H1 (cell line): ENCODE results near the gene MAGI2. TPM values are rescaled to one million over a fixed set of nuclear protein-coding genes. Genes with fewer than 3 reads are reported as not detected.

Experiments
- CTCF ChIA-PET: fragments of 300-600 bp; sonication (Branson Sonifier 250); formaldehyde crosslinking; loops from one replicate; lab custom pipeline; 2021; ENCODE audit not compliant: partially characterized antibody; lab: Charles Lee
- POLR2A ChIA-PET: fragments of 300-600 bp; sonication (Branson Sonifier 250); formaldehyde crosslinking; loops from one replicate; lab custom pipeline; 2021; ENCODE audit warnings: inconsistent platforms; ENCODE audit not compliant: partially characterized antibody; lab: Charles Lee
- DNase-seq, 2 experiments: peaks; one replicate each; pipeline versions ENCODE4 v3.0.0 to v3.0.0-alpha.2; 2010 to 2022; ENCODE audit warnings: low spot score in 2 of 2, low read depth in 1 of 2, mixed read lengths in 1 of 2
- FAIRE-seq: peaks from 2 replicates; lab custom pipeline; 2011; peaks lifted over from hg19 to GRCh38; lab: Jason Lieb, UNC
- H2AFZ ChIP-seq: 2 replicates; pipeline ENCODE4 v1.8.1; 2012; ENCODE audit warnings: low read length, inconsistent platforms
- H2AK5ac ChIP-seq: 2 replicates; pipeline ENCODE4 v1.6.1; 2013; ENCODE audit warnings: low read depth, low read length
- H2BK120ac ChIP-seq: replicated peaks from 2 replicates; pipeline ENCODE3; 2013; ENCODE audit warnings: low read depth, low read length, inconsistent platforms
- H2BK12ac ChIP-seq: 2 replicates; pipeline ENCODE4 v1.6.1; 2013; ENCODE audit warnings: low read depth, low read length
- H2BK15ac ChIP-seq: 2 replicates; pipeline ENCODE4 v1.6.1; 2013; ENCODE audit warnings: low read length
- H2BK20ac ChIP-seq: 2 replicates; pipeline ENCODE4 v1.6.1; 2013; ENCODE audit warnings: low read length
- H2BK5ac ChIP-seq: 2 replicates; pipeline ENCODE4 v1.6.1; 2013; ENCODE audit warnings: low read depth, low read length
- H3K14ac ChIP-seq: 2 replicates; pipeline ENCODE4 v1.6.1; 2013; ENCODE audit warnings: inconsistent platforms; ENCODE audit not compliant: insufficient read length
- H3K18ac ChIP-seq: 2 replicates; pipeline ENCODE4 v1.6.1; 2013; ENCODE audit warnings: low read length; ENCODE audit errors: extremely low read depth
- H3K23ac ChIP-seq: 2 replicates; pipeline ENCODE4 v1.6.1; 2013; ENCODE audit warnings: inconsistent platforms; ENCODE audit not compliant: insufficient read length
- H3K23me2 ChIP-seq: 2 replicates; pipeline ENCODE4 v1.6.1; 2013; ENCODE audit warnings: low read depth, low read length
- H3K27ac ChIP-seq: 2 replicates; pipeline ENCODE4 v1.6.1; 2011; ENCODE audit warnings: low read depth, low read length, inconsistent platforms
- H3K27me3 ChIP-seq, 4 experiments: replicated peaks in 1 of 4; 1 replicate in 1 of 4; 2 replicates in 3 of 4; pipeline versions ENCODE4 v1.6.1 to v1.8.1; 2011 to 2013; ENCODE audit warnings: low read length in 3 of 4, mild to moderate bottlenecking in 3 of 4, inconsistent platforms in 2 of 4, mixed read lengths in 2 of 4, moderate library complexity in 1 of 4; ENCODE audit not compliant: control insufficient read depth in 3 of 4, insufficient read depth in 3 of 4; ENCODE audit errors: extremely low read depth in 1 of 4
- H3K36me3 ChIP-seq, 4 experiments: 2 replicates each; pipeline versions ENCODE4 v1.6.1 to v1.8.1; 2011 to 2013; ENCODE audit warnings: mild to moderate bottlenecking in 4 of 4, low read length in 3 of 4, moderate library complexity in 2 of 4, control low read depth in 1 of 4, inconsistent platforms in 1 of 4; ENCODE audit not compliant: insufficient read depth in 4 of 4, control insufficient read depth in 2 of 4
- H3K4ac ChIP-seq: replicated peaks from 2 replicates; pipeline ENCODE3; 2013; ENCODE audit warnings: low read length, low read depth, mixed read lengths, inconsistent platforms; ENCODE audit not compliant: insufficient read length
- H3K4me1 ChIP-seq, 4 experiments: replicated peaks in 1 of 4; 1 replicate in 1 of 4; 2 replicates in 3 of 4; pipeline versions ENCODE4 v1.6.1 to v1.8.1; 2011 to 2013; ENCODE audit warnings: low read length in 3 of 4, inconsistent platforms in 2 of 4, mixed read lengths in 1 of 4; ENCODE audit not compliant: insufficient read depth in 4 of 4, control insufficient read depth in 3 of 4
- H3K4me2 ChIP-seq, 2 experiments: 2 replicates each; pipeline versions ENCODE4 v1.6.1 to v1.8.1; 2011 to 2013; ENCODE audit warnings: low read depth in 2 of 2, low read length in 2 of 2, control low read depth in 1 of 2, inconsistent platforms in 1 of 2, mild to moderate bottlenecking in 1 of 2; ENCODE audit not compliant: insufficient read depth in 1 of 2
- H3K4me3 ChIP-seq, 4 experiments: fragments of 200-600, 300-600 bp in 1 of 4; sonication (generic), shearing (Covaris generic), sonication (Bioruptor Twin) in 1 of 4; 2 replicates each; pipeline versions ENCODE4 v1.5.1 to v1.8.1; 2011 to 2016; ENCODE audit warnings: low read length in 4 of 4, low read depth in 3 of 4, control low read depth in 2 of 4, inconsistent platforms in 2 of 4, mild to moderate bottlenecking in 2 of 4, mixed read lengths in 1 of 4, moderate library complexity in 1 of 4; ENCODE audit not compliant: insufficient read depth in 2 of 4; ENCODE audit errors: extremely low read depth in 1 of 4
- H3K56ac ChIP-seq: replicated peaks from 2 replicates; pipeline ENCODE3; 2013; ENCODE audit warnings: low read depth, mild to moderate bottlenecking, mixed read lengths, low read length, inconsistent platforms; ENCODE audit not compliant: insufficient read length
- H3K79me1 ChIP-seq: 2 replicates; pipeline ENCODE4 v1.6.1; 2013; ENCODE audit warnings: low read depth, low read length, control low read depth
- H3K79me2 ChIP-seq, 2 experiments: 2 replicates each; pipeline versions ENCODE4 v1.6.1 to v1.8.1; 2012 to 2013; ENCODE audit warnings: low read length in 2 of 2, mild to moderate bottlenecking in 2 of 2, inconsistent platforms in 1 of 2; ENCODE audit not compliant: insufficient read depth in 2 of 2, control insufficient read depth in 1 of 2
- H3K9ac ChIP-seq, 4 experiments: replicated peaks in 1 of 4; 1 replicate in 1 of 4; 2 replicates in 3 of 4; pipeline versions ENCODE4 v1.6.1 to v1.8.1; 2011 to 2013; ENCODE audit warnings: low read depth in 3 of 4, low read length in 3 of 4, control low read depth in 2 of 4, mild to moderate bottlenecking in 2 of 4, moderate library complexity in 2 of 4, inconsistent platforms in 1 of 4; ENCODE audit errors: extremely low read depth in 1 of 4
- H3K9me3 ChIP-seq, 2 experiments: 2 replicates each; pipeline versions ENCODE4 v1.6.1 to v1.8.1; 2012 to 2013; ENCODE audit warnings: mild to moderate bottlenecking in 2 of 2, moderate library complexity in 2 of 2, control low read depth in 1 of 2, inconsistent platforms in 1 of 2, low read depth in 1 of 2, low read length in 1 of 2, mixed read lengths in 1 of 2; ENCODE audit not compliant: insufficient read depth in 2 of 2
- H4K20me1 ChIP-seq, 2 experiments: replicated peaks in 1 of 2; 2 replicates each; pipeline versions ENCODE3 to v1.8.1; 2011 to 2013; ENCODE audit warnings: inconsistent platforms in 2 of 2, low read length in 2 of 2, mild to moderate bottlenecking in 1 of 2; ENCODE audit not compliant: insufficient read depth in 2 of 2, control insufficient read depth in 1 of 2
- H4K5ac ChIP-seq: 2 replicates; pipeline ENCODE4 v1.6.1; 2013; ENCODE audit warnings: low read length, low read depth, mixed read lengths, inconsistent platforms; ENCODE audit not compliant: insufficient read length
- H4K8ac ChIP-seq: 2 replicates; pipeline ENCODE4 v1.8.0; 2013; ENCODE audit warnings: mild to moderate bottlenecking, moderate library complexity, low read length, inconsistent platforms; ENCODE audit not compliant: insufficient read depth; ENCODE audit errors: extremely low read depth
- H4K91ac ChIP-seq: replicated peaks from 2 replicates; pipeline ENCODE3; 2013; ENCODE audit warnings: low read length, mixed read lengths, inconsistent platforms; ENCODE audit not compliant: insufficient read length
- ATF2 ChIP-seq: IDR thresholded peaks from 2 replicates; pipeline ENCODE4 v1.6.1; 2012; ENCODE audit warnings: low read length, inconsistent platforms
- CBX8 ChIP-seq: fragments of 300-800, 300-1000 bp; sonication (generic); IDR thresholded peaks from 2 replicates; pipeline ENCODE4 v1.7.1; 2016; ENCODE audit warnings: low read depth, low read length, borderline replicate concordance
- CHD2 ChIP-seq: IDR thresholded peaks from 2 replicates; pipeline ENCODE4 v1.6.1; 2012; ENCODE audit warnings: low read length, improper control_type of control experiment
- E2F6 ChIP-seq: IDR thresholded peaks from 2 replicates; pipeline ENCODE4 v1.6.1; 2012; ENCODE audit warnings: inconsistent platforms
- FOSL1 ChIP-seq: IDR thresholded peaks from 2 replicates; pipeline ENCODE4 v1.6.1; 2011; ENCODE audit warnings: mild to moderate bottlenecking, low read depth, low read length, moderate library complexity; ENCODE audit not compliant: insufficient read depth
- GABPA ChIP-seq: IDR thresholded peaks from 2 replicates; pipeline ENCODE4 v1.6.1; 2011; ENCODE audit warnings: mild to moderate bottlenecking, low read length, moderate library complexity, borderline replicate concordance; ENCODE audit not compliant: insufficient read depth
- POU5F1 ChIP-seq: IDR thresholded peaks from 2 replicates; pipeline ENCODE4 v1.6.1; 2011; ENCODE audit warnings: low read depth, mild to moderate bottlenecking, low read length, moderate library complexity
- SIRT6 ChIP-seq: IDR thresholded peaks from one replicate; pipeline ENCODE4 v1.7.1; 2012; ENCODE audit warnings: low read length, inconsistent platforms
- SIX5 ChIP-seq: IDR thresholded peaks from 2 replicates; pipeline ENCODE4 v1.6.1; 2011; ENCODE audit warnings: mild to moderate bottlenecking, low read depth, low read length
- WGBS, 2 experiments: shearing (Covaris generic) in 1 of 2; methylation state at CpG; one replicate each; pipeline versions ENCODE4 v1.1.6 to v1.1.7; 2013 to 2015; ENCODE audit warnings: low lambda C conversion rate in 2 of 2, mixed read lengths in 2 of 2, inconsistent platforms in 1 of 2, low coverage in 1 of 2, missing lambda C conversion rate in 1 of 2; ENCODE audit not compliant: insufficient replicate concordance in 2 of 2, insufficient coverage in 1 of 2, insufficient read length in 1 of 2; ENCODE audit errors: extremely low coverage in 1 of 2, missing lambda C conversion rate in 1 of 2; 5-methylcytosine and 5-hydroxymethylcytosine counted together
- polyA plus RNA-seq, 7 experiments: library from polyadenylated mRNA; depleted of rRNA in 3 of 7; stranded (reverse) in 5 of 7; unstranded in 2 of 7; fragments of >200 nt in 5 of 7; fragments of 200-250 nt in 2 of 7; gene quantifications; 1 replicate in 5 of 7; 2 replicates in 1 of 7; 4 replicates in 1 of 7; pipeline versions ENCODE4 v1.2.1 to v1.2.3, GENCODE V29; 2011 to 2013; ENCODE audit warnings: missing spikeins in 2 of 7, mixed read lengths in 2 of 7
- total RNA-seq: library from RNA; stranded (reverse); fragmentation: NEBNext Ultra II Directional; extraction: Animal tissue kit (Norgen Biotek cat#: 25700); gene quantifications from 2 replicates; pipeline ENCODE4 v1.2.1, GENCODE V29; 2021

The MAGI2 gene
- total and polyA plus RNA-seq, 2 of the 8 experiments (the other 6 are each of a cell fraction or from before 2014, with no cell fraction given): 6.0 to 27.3 TPM

- H3K4ac ChIP-seq: no peak overlapping the region
- ChIA-PET CTCF (interaction anchor here (1.2 kb wide), 1 partner anchor 22 kb away, joined by 4 read pairs; no protein-coding TSS in a partner anchor), POLR2A (no interaction called here)
- no peak overlapping the region for H3K4me2 ChIP-seq
- no peaks in the 10 kb centered on the region for H3K27me3 ChIP-seq
- H3K23ac ChIP-seq: no peak overlapping the region
- no peak overlapping the region for H4K91ac ChIP-seq
- no peak overlapping the region for H4K8ac ChIP-seq
- no peak overlapping the region; the same call in 1 of the 2 replicates for H2BK12ac ChIP-seq
- no peak for FAIRE-seq
- H4K5ac ChIP-seq: no peak overlapping the region
- H2BK120ac ChIP-seq: no peak overlapping the region
- H4K20me1 ChIP-seq: no peaks in the 10 kb centered on the region
- no peak overlapping the region for H3K56ac ChIP-seq
- H3K9ac ChIP-seq: no peak overlapping the region
- H3K9me3 ChIP-seq: no peaks in the 10 kb centered on the region
- no peak overlapping the region for H3K27ac ChIP-seq
- H3K4me1 ChIP-seq: peaks cover 0 to 8% (median 5%) of the 10 kb centered on the region in 4 experiments; a peak in 3 of 7 replicates
- H3K14ac ChIP-seq: no peak overlapping the region
- no peaks in the 10 kb centered on the region for H3K36me3 ChIP-seq
- no peak overlapping the region for H2AK5ac ChIP-seq
- 91% methylated on average over 4 of the region's 4 CpGs; no CpG with 5 or more reads in 1 of the 2 experiments for WGBS, 2 experiments
- no peak overlapping the region for H2BK20ac ChIP-seq
- H3K79me1 ChIP-seq: no peaks in the 10 kb centered on the region
- H3K4me3 ChIP-seq: no peak overlapping the region
- no peak overlapping the region for H2BK5ac ChIP-seq
- DNase-seq: no peak
- no peaks in the 10 kb centered on the region for H3K79me2 ChIP-seq
- H3K18ac ChIP-seq: no peak overlapping the region
- no peak overlapping the region for H2AFZ ChIP-seq
- no peak overlapping the region for H2BK15ac ChIP-seq
- no peaks in the 10 kb centered on the region for H3K23me2 ChIP-seq
- no peak for TF ChIP-seq CBX8
- no peak for TF ChIP-seq GABPA
- no peak for TF ChIP-seq CHD2
- no peak for TF ChIP-seq ATF2
- no peak for TF ChIP-seq SIX5
- no peak for TF ChIP-seq FOSL1
- TF ChIP-seq POU5F1: no peak
- TF ChIP-seq E2F6: no peak
- TF ChIP-seq SIRT6: no peak
Measured at GRCh38 chr7:78585980-78586379, 867.5 kb downstream of the MAGI2 start.
